Measurements from ENCODE around the gene UFD1. TPM values are rescaled to one million over a fixed set of nuclear protein-coding genes. Genes with fewer than 3 reads are reported as not detected.

UFD1 gene
- total and polyA plus RNA-seq, 2 of the 13 experiments (the other 11 are each of a cell fraction or from before 2014, with no cell fraction given): 47.9 to 51.1 TPM

GRCh38 chr22:19430890-19431541 lies 48.0 kb downstream of the UFD1 start (continued):
- TF ChIP-seq ZHX1 (CRISPR knock-in tag; IDR thresholded peaks at IDR 0.05; ENCODE audit: low read depth): no peak
- TF ChIP-seq MED8 (CRISPR knock-in tag; IDR thresholded peaks at IDR 0.05; ENCODE audit: insufficient replicate concordance): no peak
- no peak for TF ChIP-seq ZNF850 (CRISPR knock-in tag; conservative IDR thresholded peaks at IDR 0.05)
- TF ChIP-seq RERE (CRISPR knock-in tag; IDR thresholded peaks at IDR 0.05; ENCODE audit: low read depth): no peak
- peak; percentile 12; the same call in 1 of the 2 replicates for TF ChIP-seq ZNF543 (CRISPR knock-in tag; IDR thresholded peaks at IDR 0.05)
- no peak; the same call in 1 of the 2 replicates for TF ChIP-seq RXRA (CRISPR knock-in tag; IDR thresholded peaks at IDR 0.05)
- TF ChIP-seq NR2F6 (IDR thresholded peaks at IDR 0.05): no peak
- no peak for TF ChIP-seq NR2F6 (CRISPR knock-in tag; IDR thresholded peaks at IDR 0.05)
- no peak for TF ChIP-seq JUND (CRISPR knock-in tag; IDR thresholded peaks at IDR 0.05)
- TF ChIP-seq ZFP62 (CRISPR knock-in tag; IDR thresholded peaks at IDR 0.05): no peak
- TF ChIP-seq ZKSCAN8 (CRISPR knock-in tag; IDR thresholded peaks at IDR 0.05; ENCODE audit: borderline replicate concordance): no peak
- TF ChIP-seq ZNF800 (CRISPR knock-in tag; IDR thresholded peaks at IDR 0.05): no peak
- no peak for TF ChIP-seq ZNF3 (CRISPR knock-in tag; IDR thresholded peaks at IDR 0.05)
- TF ChIP-seq ZNF724P (CRISPR knock-in tag; IDR thresholded peaks at IDR 0.05; ENCODE audit: borderline replicate concordance): no peak
- peak; percentile 57; the same call in 1 of the 2 replicates for TF ChIP-seq HIC2 (CRISPR knock-in tag; IDR thresholded peaks at IDR 0.05; ENCODE audit: low read depth)
- TF ChIP-seq ZZZ3 (CRISPR knock-in tag; IDR thresholded peaks at IDR 0.05; ENCODE audit: borderline replicate concordance): no peak
- TF ChIP-seq EEA1 (CRISPR knock-in tag; IDR thresholded peaks at IDR 0.05; ENCODE audit: borderline replicate concordance): no peak; the same call in 1 of the 2 replicates
- peak; percentile 74; the same call in 1 of the 2 replicates for TF ChIP-seq NR1H2 (CRISPR knock-in tag; IDR thresholded peaks at IDR 0.05; ENCODE audit: borderline replicate concordance, low read depth)

Data from HepG2 (cell line).